Measurements from ENCODE around the gene LANCL3. TPM values are rescaled to one million over a fixed set of nuclear protein-coding genes. Genes with fewer than 3 reads are reported as not detected.

Gene LANCL3
- total and polyA plus RNA-seq, 8 donors, result 0.30 to 5.3 (median 1.3) TPM

- DNase-seq, result no peak
- no peaks in the 10 kb centered on the region for H3K4me1 ChIP-seq
- intact Hi-C loops (cut with DNase I; ENCODE audit: low total_unique reads), result no loop called here
- no peak for TF ChIP-seq POLR2A (IDR thresholded peaks at IDR 0.05)
- no peak for TF ChIP-seq CTCF (IDR thresholded peaks at IDR 0.05)
- TF ChIP-seq POLR2AphosphoS5 (IDR thresholded peaks at IDR 0.05), result no peak
- TF ChIP-seq EP300 (IDR thresholded peaks at IDR 0.05), result no peak
- 75 to 88% (median 84%) methylated on average over 8 of the region's 8 CpGs for WGBS, 5 donors
- H3K36me3 ChIP-seq, result no peaks in the 10 kb centered on the region
- no peaks in the 10 kb centered on the region for H3K27me3 ChIP-seq
- no peak overlapping the region for H3K4me3 ChIP-seq
- no peaks in the 10 kb centered on the region for H3K9me3 ChIP-seq
- H3K27ac ChIP-seq, result no peak overlapping the region
Observed at GRCh38 chrX:37652589-37653231, 81.2 kb downstream of the LANCL3 start.

GRCh38 chrX:37653397-37654085, 82.1 kb downstream of the LANCL3 start:
- no peaks in the 10 kb centered on the region for H3K4me1 ChIP-seq
- no peaks in the 10 kb centered on the region for H3K27me3 ChIP-seq
- WGBS, 5 donors, result 82 to 100% (median 93%) methylated on average over 1 of the region's 1 CpG
- H3K9me3 ChIP-seq, result no peaks in the 10 kb centered on the region
- no peak for DNase-seq
- TF ChIP-seq POLR2A (IDR thresholded peaks at IDR 0.05), result no peak
- TF ChIP-seq CTCF (IDR thresholded peaks at IDR 0.05), result no peak
- TF ChIP-seq EP300 (IDR thresholded peaks at IDR 0.05), result no peak
- no peak for TF ChIP-seq POLR2AphosphoS5 (IDR thresholded peaks at IDR 0.05)
- no peaks in the 10 kb centered on the region for H3K36me3 ChIP-seq
- no peak overlapping the region for H3K4me3 ChIP-seq
- H3K27ac ChIP-seq, result no peak overlapping the region
- intact Hi-C loops (cut with DNase I; ENCODE audit: low total_unique reads), result no loop called here

- no peak for DNase-seq
- Histone ChIP-seq H3K4me1 (no peaks in the 10 kb centered on the region), H3K27me3 (no peaks in the 10 kb centered on the region), H3K27ac (no peak overlapping the region), H3K36me3 (no peaks in the 10 kb centered on the region), H3K9me3 (no peaks in the 10 kb centered on the region), H3K4me3 (no peak overlapping the region)
- intact Hi-C loops (cut with DNase I; ENCODE audit: low total_unique reads), result no loop called here
- TF ChIP-seq EP300 (IDR thresholded peaks at IDR 0.05) (no peak), POLR2AphosphoS5 (IDR thresholded peaks at IDR 0.05) (no peak), POLR2A (IDR thresholded peaks at IDR 0.05) (no peak), CTCF (IDR thresholded peaks at IDR 0.05) (no peak)
- WGBS, 5 donors, result 60 to 87% (median 73%) methylated on average over 4 of the region's 4 CpGs
Observed at GRCh38 chrX:37658343-37659030, 87.0 kb downstream of the LANCL3 start.

DNA sequence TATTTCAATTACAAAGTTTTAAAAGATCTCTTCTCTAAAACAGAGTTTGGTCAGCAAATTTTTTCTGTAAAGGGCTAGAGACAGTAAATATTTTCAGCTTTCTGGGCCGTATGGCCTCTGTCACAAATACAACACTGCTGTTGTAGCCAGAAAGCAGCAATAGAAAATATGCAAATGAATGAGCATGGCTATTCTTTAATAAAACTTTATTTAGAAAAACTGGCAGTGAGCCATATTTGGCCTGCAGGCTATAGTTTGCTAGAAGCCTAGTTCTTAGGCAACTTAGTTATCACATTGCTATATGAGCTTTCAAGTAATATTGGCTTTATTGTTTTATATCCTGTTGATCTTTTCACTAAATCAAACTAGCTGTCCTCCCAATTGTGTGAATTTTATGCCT, 87.6 kb downstream of the LANCL3 start:
- no peak for TF ChIP-seq EP300 (IDR thresholded peaks at IDR 0.05)
- TF ChIP-seq POLR2AphosphoS5 (IDR thresholded peaks at IDR 0.05), result no peak
- TF ChIP-seq POLR2A (IDR thresholded peaks at IDR 0.05), result no peak
- TF ChIP-seq CTCF (IDR thresholded peaks at IDR 0.05), result no peak
- H3K36me3 ChIP-seq, result no peaks in the 10 kb centered on the region
- intact Hi-C loops (cut with DNase I; ENCODE audit: low total_unique reads), result no loop called here
- H3K27ac ChIP-seq, result no peak overlapping the region
- no peaks in the 10 kb centered on the region for H3K27me3 ChIP-seq
- 82 to 95% (median 87%) methylated on average over 1 of the region's 1 CpG for WGBS, 5 donors
- H3K4me1 ChIP-seq, result no peaks in the 10 kb centered on the region
- H3K9me3 ChIP-seq, result no peaks in the 10 kb centered on the region
- no peak for DNase-seq
- H3K4me3 ChIP-seq, result no peak overlapping the region

All from stomach (tissue), 9 donors.